GM11168 (cell line): ENCODE data around the gene TCF4.

Experiments
- in situ Hi-C: fragments of 300-500 bp; cut with MboI; formaldehyde crosslinking; loops from one replicate; pipeline ENCODE4 v1.12.0; 2022; ENCODE audit warnings: low sequenced_read_pairs; ENCODE audit not compliant: unreplicated experiment

The TCF4 gene

GRCh38 chr18:55588111-55588869 lies at the start of gene TCF4:
Gene TCF4 (minus strand): TSS chr18:55588192. CDS start chr18:55587116, 1,076 bp downstream.
- in situ Hi-C loops: no loop called here

GRCh38 chr18:55637204-55637603 lies 49.2 kb upstream of the TCF4 start:
- in situ Hi-C loops: no loop called here

GRCh38 chr18:55635439-55635838 lies 47.4 kb upstream of the TCF4 start:
- in situ Hi-C loops: no loop called here

- in situ Hi-C loops: no loop called here
These were observed 46.6 kb upstream of the TCF4 start for GRCh38 chr18:55634545-55634944.

GRCh38 chr18:55633032-55633431 lies 45.0 kb upstream of the TCF4 start:
- in situ Hi-C loops: no loop called here

GRCh38 chr18:55629133-55629532 lies 41.1 kb upstream of the TCF4 start:
- in situ Hi-C loops: no loop called here

GRCh38 chr18:55627007-55627406 lies 39.0 kb upstream of the TCF4 start:
- in situ Hi-C loops: no loop called here

GRCh38 chr18:55625901-55626300 lies 37.9 kb upstream of the TCF4 start:
- in situ Hi-C loops: no loop called here

- in situ Hi-C loops: no loop called here
These were observed 35.6 kb upstream of the TCF4 start for GRCh38 chr18:55623626-55624025.

GRCh38 chr18:55610506-55610905 lies 22.5 kb upstream of the TCF4 start:
- in situ Hi-C loops: no loop called here

GRCh38 chr18:55609160-55609825 lies 21.3 kb upstream of the TCF4 start:
- in situ Hi-C loops: no loop called here

GRCh38 chr18:55608497-55608896 lies 20.5 kb upstream of the TCF4 start:
- in situ Hi-C loops: no loop called here

GRCh38 chr18:55607773-55608172 lies 19.8 kb upstream of the TCF4 start:
- in situ Hi-C loops: no loop called here

GRCh38 chr18:55605733-55606338 lies 17.8 kb upstream of the TCF4 start:
- in situ Hi-C loops: no loop called here

- in situ Hi-C loops: no loop called here
These were observed 15.8 kb upstream of the TCF4 start for GRCh38 chr18:55603775-55604174.

GRCh38 chr18:55593888-55594287 lies 5.9 kb upstream of the TCF4 start:
- in situ Hi-C loops: no loop called here

- in situ Hi-C loops: no loop called here
These were observed 4.6 kb upstream of the TCF4 start for GRCh38 chr18:55592572-55592971.

GRCh38 chr18:55592106-55592505 lies 4.1 kb upstream of the TCF4 start:
- in situ Hi-C loops: no loop called here

- in situ Hi-C loops: no loop called here
These were observed 1.8 kb upstream of the TCF4 start for GRCh38 chr18:55589625-55590291.

GRCh38 chr18:55588870-55589595 lies 1.0 kb upstream of the TCF4 start:
- in situ Hi-C loops: no loop called here
